Suprapubic skin (tissue), 4 donors: ENCODE measurements around the gene NCLN.

Source experiments
- POLR2A ChIP-seq, 2 donors: fragments of 450-650 bp; IDR thresholded peaks; one replicate each; pipeline ENCODE4 v1.6.1; 2017; ENCODE audit warnings: antibody characterized with exemption in 2 of 2, mild to moderate bottlenecking in 2 of 2, moderate library complexity in 2 of 2
- POLR2AphosphoS5 ChIP-seq, 3 donors: sonication (generic); formaldehyde crosslinking; IDR thresholded peaks; one replicate each; pipeline ENCODE4 v1.6.1; 2017; ENCODE audit warnings: antibody characterized with exemption in 3 of 3
- TF ChIP-seq, protein P1 (sequence below), 2 donors: fragments of 200-600 bp in 1 of 2; fragments of 450-650 bp in 1 of 2; sonication (generic) in 1 of 2; IDR thresholded peaks; one replicate each; pipeline ENCODE4 v1.5.1; 2016 to 2019; ENCODE audit warnings: antibody characterized with exemption in 2 of 2, mild to moderate bottlenecking in 1 of 2, moderate library complexity in 1 of 2

DNA sequence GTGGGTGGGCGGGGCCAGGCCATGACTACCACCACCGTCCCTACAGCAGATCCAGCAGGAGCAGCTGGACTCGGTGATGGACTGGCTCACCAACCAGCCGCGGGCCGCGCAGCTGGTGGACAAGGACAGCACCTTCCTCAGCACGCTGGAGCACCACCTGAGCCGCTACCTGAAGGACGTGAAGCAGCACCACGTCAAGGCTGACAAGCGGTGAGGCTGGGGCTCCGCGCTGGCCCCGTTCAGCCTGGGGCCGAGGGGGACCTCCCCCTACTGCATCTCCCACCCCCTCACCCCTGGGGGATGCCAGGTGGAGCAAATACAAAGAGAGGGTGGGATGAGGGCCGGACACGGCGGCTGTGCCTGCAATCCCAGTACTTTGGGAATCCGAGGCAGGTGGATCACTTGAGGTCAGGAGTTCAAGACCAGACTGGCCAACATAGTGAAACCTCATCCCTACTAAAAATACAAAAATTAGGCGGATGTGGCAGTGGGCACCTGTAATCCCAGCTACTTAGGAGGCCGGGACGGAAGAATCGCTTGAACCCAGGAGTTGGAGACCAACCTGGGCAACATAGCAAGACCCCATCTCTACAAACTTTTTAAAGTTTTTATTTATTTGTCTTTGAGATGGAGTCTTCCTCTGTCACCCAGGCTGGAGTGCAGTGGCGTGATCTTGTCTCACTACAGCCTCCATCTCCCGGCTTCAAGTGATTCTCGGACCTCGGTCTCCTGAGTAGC lies 20.7 kb downstream of the NCLN start:
- TF ChIP-seq, protein P1, sequence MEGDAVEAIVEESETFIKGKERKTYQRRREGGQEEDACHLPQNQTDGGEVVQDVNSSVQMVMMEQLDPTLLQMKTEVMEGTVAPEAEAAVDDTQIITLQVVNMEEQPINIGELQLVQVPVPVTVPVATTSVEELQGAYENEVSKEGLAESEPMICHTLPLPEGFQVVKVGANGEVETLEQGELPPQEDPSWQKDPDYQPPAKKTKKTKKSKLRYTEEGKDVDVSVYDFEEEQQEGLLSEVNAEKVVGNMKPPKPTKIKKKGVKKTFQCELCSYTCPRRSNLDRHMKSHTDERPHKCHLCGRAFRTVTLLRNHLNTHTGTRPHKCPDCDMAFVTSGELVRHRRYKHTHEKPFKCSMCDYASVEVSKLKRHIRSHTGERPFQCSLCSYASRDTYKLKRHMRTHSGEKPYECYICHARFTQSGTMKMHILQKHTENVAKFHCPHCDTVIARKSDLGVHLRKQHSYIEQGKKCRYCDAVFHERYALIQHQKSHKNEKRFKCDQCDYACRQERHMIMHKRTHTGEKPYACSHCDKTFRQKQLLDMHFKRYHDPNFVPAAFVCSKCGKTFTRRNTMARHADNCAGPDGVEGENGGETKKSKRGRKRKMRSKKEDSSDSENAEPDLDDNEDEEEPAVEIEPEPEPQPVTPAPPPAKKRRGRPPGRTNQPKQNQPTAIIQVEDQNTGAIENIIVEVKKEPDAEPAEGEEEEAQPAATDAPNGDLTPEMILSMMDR (IDR thresholded peaks at IDR 0.05): no peak
- TF ChIP-seq POLR2AphosphoS5 (IDR thresholded peaks at IDR 0.05) (no peak), POLR2A (IDR thresholded peaks at IDR 0.05) (no peak)
